HCT116 (cell line): ENCODE results near the gene MESP2.

ENCODE experiments used
- EGR1 ChIP-seq: IDR thresholded peaks from 2 replicates; pipeline ENCODE4 v1.6.1; 2012; ENCODE audit warnings: low read depth
- EZH2phosphoT487 ChIP-seq: fragments of 200-600 bp; IDR thresholded peaks from 2 replicates; pipeline ENCODE4 v1.6.1; 2018; ENCODE audit warnings: antibody characterized with exemption, borderline replicate concordance
- TF ChIP-seq, protein P1 (sequence below), 3 experiments: fragments of 200-600 bp in 1 of 3; sonication (generic) in 1 of 3; IDR thresholded peaks in 2 of 3; conservative IDR thresholded peaks in 1 of 3; 2 replicates each; pipeline ENCODE4 v1.5.1; 2012 to 2017; ENCODE audit warnings: low read depth in 2 of 3, low read length in 2 of 3, antibody characterized with exemption in 1 of 3, borderline replicate concordance in 1 of 3, control low read depth in 1 of 3, mild to moderate bottlenecking in 1 of 3, mixed read lengths in 1 of 3, mixed run types in 1 of 3, moderate library complexity in 1 of 3; ENCODE audit not compliant: insufficient read depth in 1 of 3

DNA sequence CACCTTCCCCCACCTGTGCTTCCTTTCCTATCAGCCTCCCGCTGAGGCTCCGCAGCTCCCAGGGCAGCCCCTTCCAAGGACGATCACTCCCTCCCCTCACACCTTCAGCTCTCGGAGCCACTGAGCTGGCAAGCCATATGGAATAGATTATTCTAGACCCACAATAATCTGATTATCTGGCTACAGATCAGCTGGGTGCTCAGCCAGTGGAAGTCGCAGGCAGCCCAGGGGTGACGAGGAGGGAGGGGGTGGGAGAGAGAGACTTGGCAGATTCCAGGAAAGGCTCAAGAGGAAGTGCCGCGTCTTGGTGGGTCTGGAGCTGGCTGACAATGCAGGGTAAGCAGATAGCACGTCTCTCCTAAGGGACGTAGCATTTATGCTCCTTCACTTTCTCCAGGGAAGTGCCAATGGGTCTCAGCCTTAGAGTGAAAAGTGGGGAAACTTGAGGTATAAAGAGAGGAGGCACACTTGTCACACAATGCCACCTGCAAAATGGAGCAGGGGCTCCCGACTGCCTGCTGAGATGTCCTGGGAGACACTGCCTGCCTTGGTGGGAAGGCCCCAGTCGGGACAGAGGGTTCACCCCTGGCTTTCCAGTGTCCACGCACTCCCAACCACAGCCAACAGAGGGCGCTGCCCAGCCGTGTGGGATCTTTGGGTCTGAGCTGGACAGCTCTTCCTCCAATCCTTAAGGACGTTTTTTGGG is 15.7 kb upstream of the MESP2 start:
- TF ChIP-seq, protein P1, sequence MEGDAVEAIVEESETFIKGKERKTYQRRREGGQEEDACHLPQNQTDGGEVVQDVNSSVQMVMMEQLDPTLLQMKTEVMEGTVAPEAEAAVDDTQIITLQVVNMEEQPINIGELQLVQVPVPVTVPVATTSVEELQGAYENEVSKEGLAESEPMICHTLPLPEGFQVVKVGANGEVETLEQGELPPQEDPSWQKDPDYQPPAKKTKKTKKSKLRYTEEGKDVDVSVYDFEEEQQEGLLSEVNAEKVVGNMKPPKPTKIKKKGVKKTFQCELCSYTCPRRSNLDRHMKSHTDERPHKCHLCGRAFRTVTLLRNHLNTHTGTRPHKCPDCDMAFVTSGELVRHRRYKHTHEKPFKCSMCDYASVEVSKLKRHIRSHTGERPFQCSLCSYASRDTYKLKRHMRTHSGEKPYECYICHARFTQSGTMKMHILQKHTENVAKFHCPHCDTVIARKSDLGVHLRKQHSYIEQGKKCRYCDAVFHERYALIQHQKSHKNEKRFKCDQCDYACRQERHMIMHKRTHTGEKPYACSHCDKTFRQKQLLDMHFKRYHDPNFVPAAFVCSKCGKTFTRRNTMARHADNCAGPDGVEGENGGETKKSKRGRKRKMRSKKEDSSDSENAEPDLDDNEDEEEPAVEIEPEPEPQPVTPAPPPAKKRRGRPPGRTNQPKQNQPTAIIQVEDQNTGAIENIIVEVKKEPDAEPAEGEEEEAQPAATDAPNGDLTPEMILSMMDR (IDR thresholded peaks at IDR 0.05 in 2 of 3, conservative IDR thresholded peaks at IDR 0.05 in 1 of 3; ENCODE audit: borderline replicate concordance in 1 of 3, insufficient read depth in 1 of 3, low read depth in 2 of 3, low read length in 2 of 3) = peak; percentile 94 to 99 (median 97)
- TF ChIP-seq EZH2phosphoT487 = no peak
- TF ChIP-seq EGR1 = no peak
